ENCODE data around the gene CDH7. TPM values are rescaled to one million over a fixed set of nuclear protein-coding genes. Genes with fewer than 3 reads are reported as not detected.

CDH7 gene
- total RNA-seq, 4 donors from 2014 or later = not detected

DNA sequence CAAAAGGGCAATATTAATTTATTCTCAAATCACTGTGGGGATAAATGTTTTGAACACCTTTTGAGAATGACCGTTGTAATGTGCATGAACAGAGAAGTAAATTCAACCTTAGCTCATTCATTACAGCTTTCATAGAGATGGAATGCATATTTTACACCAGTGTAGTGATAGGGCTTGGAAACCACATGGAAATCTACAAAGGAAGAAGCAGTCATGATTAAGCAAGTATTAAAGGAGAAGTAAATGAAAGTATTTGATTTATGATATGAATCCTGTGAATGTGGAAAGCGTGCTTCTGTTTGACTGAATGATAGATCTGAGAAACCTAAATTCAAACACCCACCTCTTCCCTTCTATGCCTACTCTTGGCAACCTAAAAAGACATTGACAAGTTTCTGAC is 64.7 kb downstream of the CDH7 start:
- no peak for DNase-seq
- 77 to 78% methylated on average over 2 of the region's 2 CpGs for WGBS, 2 donors
- no peaks in the 10 kb centered on the region for H3K27me3 ChIP-seq
- no peaks in the 10 kb centered on the region for H3K9me3 ChIP-seq
- intact Hi-C loops (cut with DNase I) = no loop called here
- TF ChIP-seq, protein P1, sequence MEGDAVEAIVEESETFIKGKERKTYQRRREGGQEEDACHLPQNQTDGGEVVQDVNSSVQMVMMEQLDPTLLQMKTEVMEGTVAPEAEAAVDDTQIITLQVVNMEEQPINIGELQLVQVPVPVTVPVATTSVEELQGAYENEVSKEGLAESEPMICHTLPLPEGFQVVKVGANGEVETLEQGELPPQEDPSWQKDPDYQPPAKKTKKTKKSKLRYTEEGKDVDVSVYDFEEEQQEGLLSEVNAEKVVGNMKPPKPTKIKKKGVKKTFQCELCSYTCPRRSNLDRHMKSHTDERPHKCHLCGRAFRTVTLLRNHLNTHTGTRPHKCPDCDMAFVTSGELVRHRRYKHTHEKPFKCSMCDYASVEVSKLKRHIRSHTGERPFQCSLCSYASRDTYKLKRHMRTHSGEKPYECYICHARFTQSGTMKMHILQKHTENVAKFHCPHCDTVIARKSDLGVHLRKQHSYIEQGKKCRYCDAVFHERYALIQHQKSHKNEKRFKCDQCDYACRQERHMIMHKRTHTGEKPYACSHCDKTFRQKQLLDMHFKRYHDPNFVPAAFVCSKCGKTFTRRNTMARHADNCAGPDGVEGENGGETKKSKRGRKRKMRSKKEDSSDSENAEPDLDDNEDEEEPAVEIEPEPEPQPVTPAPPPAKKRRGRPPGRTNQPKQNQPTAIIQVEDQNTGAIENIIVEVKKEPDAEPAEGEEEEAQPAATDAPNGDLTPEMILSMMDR (IDR thresholded peaks at IDR 0.05) = no peak
- no peak for TF ChIP-seq POLR2A (IDR thresholded peaks at IDR 0.05)
- H3K27ac ChIP-seq = no peak overlapping the region
- H3K36me3 ChIP-seq = no peaks in the 10 kb centered on the region
- H3K4me1 ChIP-seq = no peaks in the 10 kb centered on the region
- H3K4me3 ChIP-seq (replicated peaks in 1 of 3) = no peak overlapping the region

DNA sequence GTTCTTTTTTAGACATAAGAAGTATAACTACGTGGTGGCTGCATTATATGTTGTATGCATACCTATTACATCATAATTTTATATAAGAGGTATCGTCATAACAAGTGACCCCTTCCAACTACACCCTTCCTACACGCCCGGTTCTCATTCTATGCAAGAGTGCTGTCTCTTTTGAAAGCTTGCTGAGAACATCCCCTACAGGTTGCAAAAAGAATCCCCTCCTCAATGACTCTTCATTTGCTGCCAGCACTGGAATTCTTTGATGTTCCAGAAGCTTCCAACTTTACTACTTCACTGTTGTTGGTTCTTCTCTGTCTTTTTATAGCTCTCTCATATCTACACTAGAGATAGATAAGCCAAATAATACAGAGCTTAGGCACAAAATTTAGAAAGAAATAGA is 66.4 kb downstream of the CDH7 start:
- H3K27me3 ChIP-seq = no peaks in the 10 kb centered on the region
- intact Hi-C loops (cut with DNase I) = no loop called here
- WGBS, 2 donors = 61 to 81% methylated on average over 4 of the region's 4 CpGs
- no peak for TF ChIP-seq POLR2A (IDR thresholded peaks at IDR 0.05)
- TF ChIP-seq, protein P1 (IDR thresholded peaks at IDR 0.05) = no peak
- H3K4me3 ChIP-seq (replicated peaks in 1 of 3) = no peak overlapping the region
- no peaks in the 10 kb centered on the region for H3K4me1 ChIP-seq
- no peak overlapping the region for H3K27ac ChIP-seq
- no peaks in the 10 kb centered on the region for H3K36me3 ChIP-seq
- DNase-seq = no peak
- H3K9me3 ChIP-seq = no peaks in the 10 kb centered on the region

DNA sequence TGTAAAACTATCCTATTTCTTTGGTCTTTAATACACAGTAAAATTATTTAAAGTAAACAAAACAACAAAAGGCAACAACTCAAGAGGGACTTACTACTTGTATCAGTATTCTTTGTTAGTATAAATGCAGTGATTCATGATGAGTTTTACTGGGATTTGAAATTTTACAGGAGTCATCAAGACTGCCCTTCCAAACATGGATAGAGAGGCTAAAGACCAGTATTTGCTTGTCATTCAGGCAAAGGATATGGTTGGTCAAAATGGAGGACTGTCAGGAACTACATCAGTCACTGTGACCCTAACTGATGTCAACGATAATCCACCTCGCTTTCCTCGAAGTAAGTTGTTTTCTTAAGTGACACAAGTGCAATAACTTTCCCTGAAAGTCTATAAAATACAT is 71.1 kb downstream of the CDH7 start:
- no peak for DNase-seq
- intact Hi-C loops (cut with DNase I) = no loop called here
- no peak for TF ChIP-seq POLR2A (IDR thresholded peaks at IDR 0.05)
- TF ChIP-seq, protein P1 (IDR thresholded peaks at IDR 0.05) = no peak
- Histone ChIP-seq H3K27me3 (no peaks in the 10 kb centered on the region), H3K27ac (no peak overlapping the region), H3K4me3 (replicated peaks in 1 of 3) (no peak overlapping the region), H3K4me1 (no peaks in the 10 kb centered on the region), H3K36me3 (no peaks in the 10 kb centered on the region), H3K9me3 (no peaks in the 10 kb centered on the region)
- WGBS, 2 donors = 65 to 68% methylated on average over 3 of the region's 3 CpGs

DNA sequence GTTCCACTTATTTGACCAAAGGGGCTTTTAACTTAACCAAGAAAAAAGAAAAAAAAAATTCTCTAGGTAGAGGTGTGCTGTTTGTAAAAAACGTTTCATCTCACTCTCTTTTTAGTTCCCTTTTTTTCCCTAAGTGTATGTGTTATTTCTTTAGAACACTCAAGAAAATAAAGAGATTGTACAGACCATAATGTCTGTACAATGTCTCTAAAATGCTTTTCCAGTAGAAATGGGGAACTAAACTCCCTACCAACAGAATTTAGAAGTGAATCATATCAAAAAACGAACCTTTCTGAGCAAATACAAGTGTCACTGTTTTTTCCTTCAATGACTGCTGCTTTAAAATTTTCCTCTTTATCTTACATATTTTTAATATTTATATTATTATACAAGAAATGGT is 72.0 kb downstream of the CDH7 start:
- no peak for DNase-seq
- Histone ChIP-seq H3K27me3 (no peaks in the 10 kb centered on the region), H3K36me3 (no peaks in the 10 kb centered on the region), H3K4me3 (replicated peaks in 1 of 3) (no peak overlapping the region), H3K9me3 (no peaks in the 10 kb centered on the region), H3K27ac (no peak overlapping the region), H3K4me1 (no peaks in the 10 kb centered on the region)
- WGBS, 2 donors = 28 to 35% methylated on average over 2 of the region's 2 CpGs
- intact Hi-C loops (cut with DNase I) = no loop called here
- TF ChIP-seq, protein P1 (IDR thresholded peaks at IDR 0.05) = no peak
- no peak for TF ChIP-seq POLR2A (IDR thresholded peaks at IDR 0.05)

DNA sequence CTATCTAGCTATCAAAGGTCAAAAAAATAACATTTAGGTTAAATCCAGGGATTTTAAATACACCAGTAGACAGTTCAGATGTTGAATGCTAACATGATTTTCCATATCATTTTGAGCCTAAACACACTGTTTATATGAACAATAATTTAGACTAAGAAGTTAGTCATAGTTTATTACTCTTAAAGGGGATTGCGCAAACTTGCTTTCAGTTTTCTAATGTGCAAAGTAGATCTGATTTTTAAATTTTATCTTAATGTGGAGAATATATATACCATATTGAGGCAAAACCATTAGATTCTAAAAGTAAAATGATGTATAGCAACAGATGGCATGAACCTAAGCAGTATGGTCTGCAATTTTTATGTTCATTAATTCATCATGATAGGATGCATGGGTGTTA is 76.6 kb downstream of the CDH7 start:
- intact Hi-C loops (cut with DNase I) = no loop called here
- 92 to 97% methylated on average over 1 of the region's 1 CpG for WGBS, 2 donors
- Histone ChIP-seq H3K27ac (no peak overlapping the region), H3K4me1 (no peaks in the 10 kb centered on the region), H3K9me3 (no peaks in the 10 kb centered on the region), H3K4me3 (replicated peaks in 1 of 3) (no peak overlapping the region), H3K27me3 (no peaks in the 10 kb centered on the region), H3K36me3 (no peaks in the 10 kb centered on the region)
- no peak for TF ChIP-seq POLR2A (IDR thresholded peaks at IDR 0.05)
- TF ChIP-seq, protein P1 (IDR thresholded peaks at IDR 0.05) = no peak
- DNase-seq = no peak

Data from thyroid gland (tissue), 4 donors.